Stimulated activated CD8-positive, alpha-beta memory T cell treated with anti-CD3 and anti-CD28 coated beads, Interleukin-12 subunit alpha, Interleukin-12 subunit beta, amount 100 ng/mL, for 24 hours (primary cell): Measurements from ENCODE around the gene RBMS3.
"Not testable (repeated sequence)": the region's sequence is repeated elsewhere in the genome, so short reads cannot be mapped to it uniquely, and the experiment has no call there.

ENCODE experiments used
- DNase-seq: peaks from one replicate; pipeline ENCODE4 v3.0.0-alpha.2; 2020; ENCODE audit errors: extremely low read depth

RBMS3 gene

DNA sequence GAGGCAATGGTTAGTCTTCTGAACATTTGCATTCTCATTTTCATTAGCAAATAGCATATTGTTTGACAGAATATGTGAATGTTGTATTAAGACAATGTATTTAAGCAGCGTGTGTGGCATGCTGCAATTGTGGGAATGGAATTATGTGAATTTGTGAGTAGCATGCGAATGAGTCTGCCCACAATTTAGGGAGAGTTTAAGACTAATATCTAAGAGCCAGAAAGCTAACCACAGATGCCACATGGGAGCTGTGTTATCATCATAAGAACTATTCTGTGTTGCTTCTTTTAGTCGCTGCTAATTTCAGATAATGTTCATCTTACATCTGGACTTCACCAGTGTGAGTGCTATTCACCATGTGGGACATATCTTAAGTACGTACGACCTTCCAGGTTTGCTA, 494.5 kb downstream of the RBMS3 start:
- no peak for DNase-seq

DNA sequence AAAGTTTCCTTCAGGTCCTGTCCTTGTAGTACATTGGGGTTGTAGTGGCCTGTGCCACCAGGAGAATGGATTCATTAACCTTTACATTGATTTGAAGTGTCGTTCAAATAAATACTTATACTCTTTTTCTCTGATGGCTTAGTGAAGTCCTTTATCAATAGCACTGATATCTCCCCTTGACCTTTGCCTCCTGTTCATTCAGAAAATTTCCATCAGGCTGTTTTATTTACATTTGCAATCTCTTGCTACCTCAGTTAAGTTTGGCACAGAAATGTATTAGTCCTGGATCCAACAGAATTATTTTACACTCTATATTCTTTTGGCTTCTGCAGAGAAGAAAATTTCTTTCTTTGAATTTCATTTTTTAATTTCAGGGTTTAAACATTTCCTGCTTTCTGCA, 497.0 kb downstream of the RBMS3 start:
- no peak for DNase-seq

DNA sequence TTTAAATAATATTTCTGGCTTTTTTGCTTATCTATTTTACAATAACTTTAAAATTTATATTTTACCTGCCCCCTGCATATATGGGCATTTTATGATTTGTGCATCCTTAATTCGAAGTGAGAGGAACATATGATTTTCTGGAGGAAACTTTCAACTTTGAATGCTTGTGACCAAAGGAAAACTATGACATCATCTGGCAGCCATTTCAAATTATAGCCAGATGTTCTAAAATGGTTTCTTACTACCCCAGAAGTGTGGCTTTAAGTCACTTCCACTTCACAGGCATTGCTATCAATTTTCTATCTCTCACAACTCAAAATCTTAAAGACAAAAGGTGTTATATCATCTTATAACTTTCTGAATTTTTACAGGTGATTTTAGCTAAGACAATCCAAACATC, 508.8 kb downstream of the RBMS3 start:
- DNase-seq, result no peak

DNA sequence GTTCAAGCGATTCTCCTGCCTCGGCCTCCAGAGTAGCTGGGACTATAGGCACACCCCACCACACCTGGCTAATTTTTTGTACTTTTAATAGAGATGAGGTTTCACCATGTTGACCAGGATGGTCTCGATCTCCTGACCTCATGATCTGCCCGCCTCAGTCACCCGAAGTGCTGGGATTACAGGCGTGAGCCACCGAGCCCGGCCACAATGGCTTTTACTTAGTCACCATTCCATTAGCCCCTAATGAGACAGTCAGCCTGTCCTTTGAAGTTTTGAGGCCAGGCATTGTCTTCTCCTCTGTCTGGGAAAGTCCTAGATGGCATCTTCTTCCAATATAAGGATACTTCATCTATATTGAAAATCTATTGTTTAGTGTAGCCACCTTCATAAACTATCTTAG, 515.9 kb downstream of the RBMS3 start:
- DNase-seq, result no peak

DNA sequence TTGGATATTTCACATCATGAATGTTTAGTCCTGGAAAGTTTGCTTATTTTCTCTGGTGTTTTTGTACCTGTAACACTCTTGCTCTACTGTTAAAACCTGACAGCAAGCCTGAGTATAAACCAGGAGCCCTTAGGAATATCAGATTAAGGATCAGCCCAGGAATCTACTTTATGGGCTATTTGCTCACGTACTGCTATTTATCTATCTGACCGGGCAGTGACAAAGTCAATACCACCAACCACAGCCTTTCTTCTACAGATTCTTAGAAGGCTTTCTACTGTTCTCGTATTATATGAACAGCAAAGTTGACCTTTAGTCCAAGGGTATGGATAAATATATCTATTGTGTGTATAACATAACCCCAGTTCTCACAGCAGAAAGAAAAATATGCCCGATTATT, 521.2 kb downstream of the RBMS3 start:
- DNase-seq, result no peak

DNA sequence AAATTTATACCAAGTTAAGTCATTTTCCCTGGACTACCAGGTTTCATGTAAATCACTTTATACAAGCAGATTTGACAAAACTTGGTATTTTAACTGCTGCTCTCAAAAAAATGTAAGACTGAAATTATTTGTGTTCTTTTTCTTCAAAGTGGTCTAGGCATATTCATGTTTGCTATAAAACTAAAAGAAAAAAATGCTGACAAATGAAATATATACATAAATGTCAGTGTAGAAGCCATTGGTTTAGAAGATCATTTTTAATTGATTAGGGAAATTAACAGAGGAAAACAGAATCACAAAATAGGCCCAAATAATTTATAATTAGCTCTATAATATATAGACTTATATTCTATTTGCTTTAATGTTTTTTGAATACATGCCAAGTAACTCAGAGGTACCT, 523.2 kb downstream of the RBMS3 start:
- DNase-seq, result no peak

DNA sequence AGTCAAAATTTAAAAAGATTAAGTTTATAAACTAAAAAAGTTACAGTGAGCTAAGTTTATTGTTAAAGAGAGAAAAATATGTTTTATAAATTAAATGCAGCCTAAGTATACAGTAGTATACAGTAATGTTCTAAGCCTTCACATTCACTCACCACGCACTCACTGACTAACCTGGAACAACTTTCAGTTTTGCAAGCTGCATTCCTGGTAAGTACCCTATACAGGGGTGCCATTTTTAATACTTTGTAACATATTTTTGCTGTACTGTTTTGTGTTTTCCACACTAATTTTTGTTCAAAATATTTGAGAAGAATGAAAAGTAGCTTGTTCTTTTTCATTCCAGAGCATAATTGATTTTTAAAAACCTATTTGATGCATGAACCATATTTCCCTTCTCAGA, 524.9 kb downstream of the RBMS3 start:
- DNase-seq, result no peak

DNA sequence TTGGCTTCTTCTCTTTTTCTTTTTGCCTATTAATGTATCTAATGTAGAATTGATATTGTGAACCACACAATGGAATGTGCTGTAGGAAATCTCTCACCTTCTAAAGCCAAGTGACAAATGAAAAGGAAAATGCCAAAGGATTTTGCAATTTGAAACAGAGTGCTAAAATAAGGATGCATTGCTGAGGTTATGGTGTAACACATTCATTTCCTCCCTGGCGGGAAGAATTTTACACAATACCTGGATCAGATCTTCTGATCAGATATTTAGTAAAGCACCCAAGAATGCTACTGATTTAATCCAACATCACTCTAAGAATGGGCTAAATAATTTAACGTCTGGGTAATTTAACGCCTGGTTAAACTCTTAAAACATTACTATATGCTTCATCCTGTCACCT, 527.5 kb downstream of the RBMS3 start:
- not testable (repeated sequence) for DNase-seq

DNA sequence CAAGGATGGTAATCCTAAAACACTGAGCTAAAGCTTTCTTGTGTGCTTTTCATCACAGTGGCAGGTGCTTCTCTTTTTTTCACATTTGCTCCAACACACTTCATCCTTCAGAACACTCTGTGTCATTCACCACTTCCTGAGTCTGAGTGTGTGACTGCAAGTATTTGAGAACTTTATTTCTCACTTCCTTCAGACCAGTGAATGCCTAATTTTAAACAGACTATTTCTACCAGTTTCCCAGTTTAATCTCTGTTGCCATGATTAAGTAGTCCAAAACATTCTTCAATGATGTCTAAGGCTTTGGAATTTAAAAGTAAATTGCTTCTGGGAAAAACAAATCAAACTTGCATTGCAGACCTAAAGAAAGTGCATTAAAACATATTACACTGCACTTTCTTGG, 541.2 kb downstream of the RBMS3 start:
- no peak for DNase-seq

DNA sequence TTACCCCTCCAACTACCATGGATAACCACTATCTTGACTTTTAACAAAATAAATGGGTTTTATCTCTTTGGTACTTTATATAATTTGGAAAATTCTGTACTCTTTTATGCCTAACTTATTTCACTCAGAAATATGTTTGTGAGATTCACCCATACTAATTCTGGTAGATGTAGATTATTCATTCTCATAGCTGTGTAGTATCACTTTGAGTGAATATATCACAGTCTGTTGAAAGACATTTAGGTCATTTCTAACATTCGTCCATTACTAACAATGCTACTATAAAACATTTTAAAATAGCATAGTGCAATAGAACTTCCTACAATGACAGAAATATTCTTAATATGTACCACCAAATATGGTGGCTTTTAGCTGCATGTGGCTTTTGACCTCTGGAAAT, 542.4 kb downstream of the RBMS3 start:
- DNase-seq, result no peak

DNA sequence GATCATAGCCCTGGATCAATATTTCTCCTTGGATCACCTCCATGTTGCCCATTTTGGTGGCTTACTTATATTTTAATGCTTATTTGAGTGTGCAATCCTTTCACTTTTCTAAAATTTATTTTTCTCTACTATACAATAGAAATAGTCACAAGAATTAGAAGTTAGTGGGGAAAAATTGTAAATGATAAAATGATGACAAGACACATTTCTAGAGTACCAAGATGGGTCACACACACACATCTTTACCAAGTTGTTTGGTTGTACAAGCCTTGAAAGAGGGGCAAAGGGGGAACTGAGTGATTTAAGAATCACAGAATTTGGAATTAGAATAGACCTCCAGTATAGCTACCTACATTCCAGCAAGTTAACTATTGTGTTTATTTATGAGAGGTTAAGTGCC, 545.8 kb downstream of the RBMS3 start:
- no peak for DNase-seq

DNA sequence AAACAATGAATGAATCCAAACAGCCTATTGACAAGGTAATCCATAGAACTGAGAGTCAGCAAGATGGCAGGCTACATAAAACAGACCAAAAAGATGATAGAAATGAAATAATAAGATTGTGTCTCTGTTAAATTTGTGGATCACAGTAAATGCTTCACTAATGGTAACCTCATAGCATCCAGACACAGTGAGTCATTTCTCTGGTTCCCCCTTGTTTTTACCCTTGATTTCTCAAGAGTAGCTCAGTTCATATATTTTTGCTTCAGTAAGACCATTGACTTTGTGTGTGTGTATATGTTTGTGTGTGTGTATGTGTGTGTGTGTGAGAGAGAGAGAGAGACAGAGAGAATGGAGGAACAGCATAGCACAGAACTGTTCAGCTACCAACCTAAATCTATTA, 546.9 kb downstream of the RBMS3 start:
- DNase-seq, result no peak

DNA sequence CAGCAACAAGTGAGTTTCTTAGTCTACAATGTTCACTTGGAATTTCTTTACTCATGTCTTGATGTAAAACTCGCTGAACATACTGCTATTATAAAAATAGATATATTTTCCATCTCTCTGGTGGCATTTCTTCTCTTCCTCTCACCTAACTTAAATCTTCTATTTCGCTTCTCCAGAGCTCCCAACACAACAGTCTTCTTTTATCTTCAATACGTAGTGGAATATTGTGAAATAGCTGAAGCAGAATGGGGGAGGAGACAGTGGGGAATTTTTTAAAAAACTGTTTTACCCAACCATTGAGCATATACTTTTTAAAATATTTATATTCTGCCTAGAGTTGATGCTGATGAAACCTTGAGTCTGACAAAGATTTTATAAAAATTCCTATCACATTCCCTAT, 548.5 kb downstream of the RBMS3 start:
- DNase-seq, result no peak

DNA sequence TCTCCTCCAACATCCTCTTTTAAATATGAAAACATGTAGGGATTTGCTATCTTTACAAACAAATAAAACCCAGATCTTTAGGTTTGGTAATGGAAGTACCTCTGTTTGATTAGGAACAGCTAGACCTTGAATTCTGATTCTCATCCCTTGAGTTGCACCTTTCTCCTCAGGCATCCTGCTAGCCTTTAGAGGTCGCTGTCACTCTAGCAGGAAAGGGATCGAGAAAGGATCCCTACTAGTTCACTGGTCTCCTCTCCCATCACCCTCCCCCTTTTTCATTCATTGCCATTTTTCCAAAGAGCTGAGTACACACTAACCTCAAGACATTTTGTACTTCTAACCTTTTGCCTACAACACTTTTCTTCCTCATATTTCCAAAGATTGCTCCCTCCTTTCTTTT, 569.8 kb downstream of the RBMS3 start:
- DNase-seq, result no peak

DNA sequence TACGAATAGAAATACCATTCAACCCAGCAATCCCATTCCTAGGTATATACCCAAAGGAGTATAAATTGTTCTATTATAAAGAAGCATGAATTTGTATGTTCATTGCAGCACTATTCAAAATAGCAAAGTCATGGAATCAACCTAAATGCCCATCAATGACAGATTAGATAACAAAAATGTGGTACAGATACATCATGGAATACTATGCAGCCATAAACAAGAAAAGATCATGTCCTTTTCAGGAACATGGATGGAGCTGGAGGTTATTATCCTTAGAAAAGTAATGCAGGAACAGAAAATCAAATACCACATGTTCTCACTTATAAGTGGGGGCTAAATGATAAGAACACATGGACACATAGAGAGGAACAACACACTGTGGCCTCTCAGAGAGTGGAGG, 571.9 kb downstream of the RBMS3 start:
- DNase-seq, result no peak

DNA sequence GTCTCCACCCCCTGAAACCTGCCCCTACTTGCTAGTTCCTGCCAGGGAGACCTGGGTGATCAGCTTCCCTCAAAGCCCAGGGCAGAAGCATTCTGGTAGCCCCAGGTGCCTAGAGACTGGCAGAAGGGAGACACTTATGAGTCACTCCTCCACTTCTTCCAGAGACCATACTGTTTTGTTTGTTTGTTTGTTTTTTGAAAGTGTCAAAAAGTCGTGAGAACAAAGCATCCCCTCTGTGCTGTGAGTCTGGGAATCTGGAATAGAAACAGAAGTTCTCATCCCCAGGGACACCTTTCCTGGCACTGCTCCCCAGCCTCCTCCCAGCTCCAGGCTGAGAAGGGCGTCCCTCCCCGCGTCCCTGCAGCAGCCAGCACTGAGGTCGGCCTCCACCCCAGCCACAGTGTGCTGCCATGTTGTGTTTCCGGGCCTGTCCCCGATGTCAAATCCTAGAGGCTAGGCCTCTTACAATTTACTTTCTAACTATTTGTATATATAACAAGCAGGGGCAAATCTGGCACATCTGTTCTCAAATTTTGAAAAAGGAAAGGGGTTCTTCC, 573.0 kb downstream of the RBMS3 start:
- DNase-seq, result no peak

DNA sequence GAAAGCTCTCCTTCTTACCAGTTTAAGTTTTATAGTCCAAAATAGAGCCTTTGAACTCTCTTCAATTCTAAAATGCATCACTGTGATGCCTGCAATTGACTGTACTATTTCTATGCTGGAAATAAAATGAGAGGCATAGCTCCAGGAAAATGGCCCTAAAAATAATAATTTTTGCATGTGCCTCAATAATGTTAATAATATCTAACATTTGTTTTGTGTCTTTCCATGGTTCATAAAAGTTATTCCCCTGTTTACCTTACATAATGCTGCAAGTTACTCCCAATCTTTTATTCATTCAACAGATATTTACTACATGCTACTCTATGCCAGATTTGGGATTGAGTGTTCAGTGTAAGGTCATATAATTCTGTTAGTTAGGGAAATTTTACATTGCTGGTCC, 574.0 kb downstream of the RBMS3 start:
- DNase-seq, result no peak

DNA sequence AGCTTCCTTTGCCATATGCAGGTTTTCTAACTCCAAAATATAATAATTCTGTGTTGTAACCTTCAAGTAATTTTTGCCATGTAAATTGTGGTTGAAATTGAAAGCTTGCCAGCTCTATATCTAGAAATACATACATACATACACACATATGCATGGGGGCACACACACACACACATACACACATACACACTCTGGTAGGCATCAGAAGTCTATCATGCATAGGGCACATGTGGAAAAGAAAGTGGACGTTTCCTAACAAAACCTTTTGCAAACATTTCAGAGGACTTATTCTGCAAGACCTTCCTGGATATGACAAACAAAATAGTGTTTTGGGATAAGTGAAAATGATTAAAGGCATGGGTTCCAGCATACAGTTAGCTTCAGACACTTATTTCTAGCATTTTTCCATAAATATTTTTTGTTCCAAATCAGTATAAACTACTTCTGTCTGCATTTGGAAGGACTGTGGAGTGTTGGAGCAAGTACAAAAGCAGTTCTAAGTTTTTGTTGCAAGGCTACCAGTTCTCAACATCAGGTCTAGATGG, 578.9 kb downstream of the RBMS3 start:
- DNase-seq, result no peak

DNA sequence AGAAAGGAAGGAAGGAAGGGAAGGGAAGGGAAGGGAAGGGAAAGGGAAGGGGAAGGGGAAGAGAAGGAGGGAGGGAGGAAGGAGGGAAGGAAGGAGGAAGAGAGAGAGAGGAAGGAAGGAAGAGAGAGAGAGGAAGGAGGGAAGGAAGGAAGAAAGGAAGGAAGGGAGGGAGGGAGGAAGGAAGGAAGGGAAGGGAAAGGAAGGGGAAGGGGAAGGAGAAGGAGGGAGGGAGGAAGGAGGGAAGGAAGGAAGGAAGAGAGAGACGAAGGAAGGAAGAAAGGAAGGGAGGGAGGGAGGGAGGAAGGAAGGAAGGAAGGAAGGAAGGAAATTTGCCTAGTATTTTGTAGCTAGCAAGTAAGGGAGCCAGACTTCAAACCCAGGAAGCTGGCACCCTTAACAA, 583.9 kb downstream of the RBMS3 start:
- no peak for DNase-seq

DNA sequence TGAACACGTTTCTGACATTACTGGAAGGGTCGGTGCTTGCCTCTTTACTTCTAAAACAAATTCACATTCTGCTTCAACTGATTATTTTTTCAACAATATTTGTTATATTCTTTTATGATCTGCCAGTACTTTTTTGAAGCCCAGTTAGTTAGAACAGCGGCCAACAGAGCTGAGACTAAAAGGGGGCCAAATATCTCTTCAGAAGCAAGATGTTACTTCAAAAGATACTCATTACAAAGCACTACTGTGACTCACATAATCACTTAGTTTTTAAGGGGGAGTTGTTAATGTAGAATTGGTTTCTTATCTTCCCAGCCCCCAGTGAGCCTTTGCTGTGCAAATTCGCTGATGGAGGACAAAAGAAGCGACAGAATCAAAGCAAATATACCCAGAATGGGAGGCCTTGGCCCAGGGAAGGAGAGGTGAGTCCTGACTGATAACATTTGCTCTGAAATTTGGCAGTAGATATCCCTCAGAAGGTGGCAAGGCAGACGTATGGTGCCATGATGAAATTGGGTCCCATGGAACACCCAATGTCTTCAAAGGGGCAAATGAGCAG, 587.8 kb downstream of the RBMS3 start:
- DNase-seq, result no peak

DNA sequence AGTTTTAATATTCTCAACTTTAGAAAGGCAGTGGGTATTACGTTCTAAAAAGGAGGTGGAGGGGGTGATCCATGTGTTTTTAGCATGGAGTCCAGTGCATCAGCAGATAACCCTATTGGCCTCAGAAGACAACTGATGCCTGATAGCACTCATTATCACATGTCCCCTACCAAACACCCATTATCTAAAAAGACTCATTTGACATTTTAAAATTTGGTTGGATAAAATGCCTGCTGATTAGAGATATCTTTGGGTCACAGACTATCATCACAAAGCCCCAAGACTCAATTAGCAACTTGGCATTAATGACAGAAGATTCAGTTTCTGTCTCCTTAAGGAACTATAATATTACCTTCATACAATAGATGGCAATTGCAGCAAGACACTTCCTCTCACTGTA, 589.3 kb downstream of the RBMS3 start:
- no peak for DNase-seq

DNA sequence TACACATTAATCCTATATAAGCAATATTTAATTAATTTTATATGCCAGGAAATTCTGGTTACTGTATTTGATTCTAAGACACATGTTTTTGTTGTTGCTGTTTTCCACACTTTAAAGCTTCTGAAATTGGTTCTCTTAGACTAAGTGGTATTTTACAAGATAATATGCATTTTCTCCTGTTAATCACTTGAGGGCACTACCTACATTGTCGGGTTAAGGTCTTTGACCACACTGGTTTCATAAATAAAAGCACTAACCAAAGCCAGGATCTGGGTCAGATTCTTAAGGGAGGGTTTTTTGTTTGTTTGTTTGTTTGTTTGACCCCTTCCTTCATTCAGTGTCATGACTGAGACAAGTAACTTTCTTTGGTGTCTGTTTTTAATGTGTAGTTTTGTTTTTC, 590.2 kb downstream of the RBMS3 start:
- no peak for DNase-seq

DNA sequence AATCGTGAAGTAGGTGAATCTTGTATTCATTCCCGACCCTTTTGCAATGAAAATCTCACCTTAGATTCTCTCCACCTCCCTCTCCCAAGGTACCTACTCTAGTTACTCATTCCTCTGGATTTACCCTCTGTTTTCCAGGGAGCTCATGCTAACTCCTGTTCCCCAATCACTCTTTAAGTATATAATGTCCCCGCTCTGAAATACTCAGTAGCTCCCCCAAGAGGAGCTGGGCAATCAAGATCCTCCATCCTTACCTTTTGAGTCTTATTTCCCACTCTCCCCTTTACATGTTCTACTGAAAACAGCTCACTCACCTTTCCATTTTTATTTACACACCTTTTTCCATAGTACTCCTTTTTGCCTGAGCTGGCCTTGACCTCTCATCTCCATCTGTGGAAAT, 599.9 kb downstream of the RBMS3 start:
- DNase-seq, result no peak

DNA sequence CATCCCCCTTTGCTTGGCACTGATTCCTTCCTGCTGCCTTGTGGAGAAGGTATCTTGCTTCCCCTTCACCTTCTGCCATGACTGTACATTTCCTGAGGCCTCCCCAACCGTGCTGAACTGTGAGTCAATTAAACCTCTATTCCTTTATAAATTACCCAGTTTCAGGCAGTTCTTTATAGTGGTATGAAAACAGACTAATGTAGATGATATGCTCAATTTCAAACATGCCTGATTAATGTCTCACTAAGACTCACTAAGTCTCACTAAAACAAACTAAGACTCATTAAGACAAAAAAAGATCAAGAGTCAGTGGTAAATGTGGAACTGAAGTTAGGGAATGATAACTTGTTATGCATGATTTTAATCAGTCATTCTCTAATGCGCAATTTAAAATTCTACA, 606.6 kb downstream of the RBMS3 start:
- no peak for DNase-seq
